Pancreas (tissue), 10 donors: ENCODE measurements around the gene SPEM1. TPM values are rescaled to one million over a fixed set of nuclear protein-coding genes. Genes with fewer than 3 reads are reported as not detected.

ENCODE experiments used
- ATAC-seq, 4 donors: fragments of 200-7000 bp; cut with Tn5 transposase; one replicate each; pipeline versions ENCODE4 v1.8.0 to v1.9.1; 2020; ENCODE audit warnings: mild to moderate bottlenecking in 4 of 4, moderate library complexity in 4 of 4
- DNase-seq, 6 donors: peaks; one replicate each; pipeline ENCODE4 v3.0.0-alpha.2; 2020
- FAIRE-seq: peaks from 2 replicates; lab custom pipeline; 2012; peaks lifted over from hg19 to GRCh38; lab: Jason Lieb, UNC
- H3K27ac ChIP-seq, 4 donors: fragments of 200-600 bp; sonication (generic); 1 replicate in 3 of 4; 2 replicates in 1 of 4; pipeline versions ENCODE4 v1.5.0 to v1.8.0; 2020
- H3K27me3 ChIP-seq, 4 donors: fragments of 200-600 bp; one replicate each; pipeline ENCODE4 v1.8.0; 2021
- H3K36me3 ChIP-seq, 3 donors: fragments of 200-600 bp; sonication (generic) in 1 of 3; one replicate each; pipeline versions ENCODE4 v1.5.0 to v1.8.0; 2020 to 2021
- H3K4me1 ChIP-seq, 3 donors: fragments of 200-600 bp; one replicate each; pipeline ENCODE4 v1.8.0; 2021
- H3K4me3 ChIP-seq, 4 donors: fragments of 200-600 bp; sonication (generic) in 2 of 4; one replicate each; pipeline versions ENCODE4 v1.5.0 to v1.8.0; 2020 to 2021
- H3K9me3 ChIP-seq, 4 donors: fragments of 200-600 bp; one replicate each; pipeline ENCODE4 v1.8.0; 2021
- CTCF ChIP-seq, 4 donors: fragments of 200-600 bp; sonication (generic) in 3 of 4; IDR thresholded peaks; one replicate each; pipeline versions ENCODE4 v1.5.0 to v1.8.0; 2021; ENCODE audit warnings: antibody characterized with exemption in 4 of 4
- WGBS, 2 donors: extraction: QIAGEN DNeasy Blood & Tissue Kit; methylation state at CpG; one replicate each; pipeline ENCODE4 v1.1.7; 2013; 5-methylcytosine and 5-hydroxymethylcytosine counted together
- intact Hi-C, 3 donors: fragments of 100-400 bp; cut with DNase I; formaldehyde crosslinking; loops; one replicate each; pipeline versions ENCODE4 v1.11.1 to v1.14.2; 2022
- polyA plus RNA-seq, 2 donors: library from polyadenylated mRNA; stranded (reverse); fragments of 200-250 nt; gene quantifications; one replicate each; pipeline ENCODE4 v1.2.3, GENCODE V29; 2013
- total RNA-seq, 6 donors: library from RNA; stranded (reverse); fragmentation: NEBNext Ultra II Directional in 4 of 6; extraction: Animal tissue kit (Norgen Biotek cat#: 25700) in 4 of 6; gene quantifications; one replicate each; pipeline versions ENCODE4 v1.2.1 to v1.2.4, GENCODE V29; 2021 to 2023
- donor health status: healthy with polysubstance abuse.
- donor health status: DM: no; HTN: no; CAD: no; lungs with moderate emphysema.
- donor health status: DM: no; HTN: no; CAD: no.
- donor health status: control.
- donor health status: control.
- donor health status: Bipolar disorder and iron deficiency.
- donor health status: DM: yes; HTN: yes; CAD: no.
- donor health status: DM: no; HTN: no; CAD: no.
- donor health status: DM: no; HTN: no; CAD: no.
- donor health status: DM: yes; HTN: yes; CAD: no.

Gene SPEM1
- total and polyA plus RNA-seq, 8 donors, result not detected

- FAIRE-seq (no peak), ATAC-seq (no peak), DNase-seq (no peak)
- no peak overlapping the region for H3K27ac ChIP-seq
- no peaks in the 10 kb centered on the region for H3K9me3 ChIP-seq
- intact Hi-C loops, result no loop called here
- 64 to 78% methylated on average over 6 of the region's 6 CpGs for WGBS, 2 donors
- TF ChIP-seq CTCF (IDR thresholded peaks at IDR 0.05), result no peak
- H3K4me3 ChIP-seq, result no peak overlapping the region
- no peaks in the 10 kb centered on the region for H3K27me3 ChIP-seq
- H3K36me3 ChIP-seq, result no peaks in the 10 kb centered on the region
- no peaks in the 10 kb centered on the region for H3K4me1 ChIP-seq
These were observed 3.8 kb upstream of the SPEM1 start for GRCh38 chr17:7416323-7416722.

- intact Hi-C loops, result no loop called here
- FAIRE-seq (no peak), ATAC-seq (no peak), DNase-seq (peak in 1 of 6 donors; percentile 44)
- 93 to 96% methylated on average over 45 to 54 of the region's 54 CpGs for WGBS, 2 donors
- no peaks in the 10 kb centered on the region for H3K4me1 ChIP-seq
- no peaks in the 10 kb centered on the region for H3K27me3 ChIP-seq
- H3K4me3 ChIP-seq, result no peak overlapping the region
- H3K9me3 ChIP-seq, result no peaks in the 10 kb centered on the region
- no peak for TF ChIP-seq CTCF (IDR thresholded peaks at IDR 0.05)
- no peak overlapping the region for H3K27ac ChIP-seq
- no peaks in the 10 kb centered on the region for H3K36me3 ChIP-seq
These were observed 3.0 kb upstream of the SPEM1 start for GRCh38 chr17:7417056-7417655.

GRCh38 chr17:7418472-7419152 lies 1.5 kb upstream of the SPEM1 start:
- Histone ChIP-seq H3K27me3 (no peaks in the 10 kb centered on the region), H3K4me1 (no peaks in the 10 kb centered on the region), H3K36me3 (no peaks in the 10 kb centered on the region), H3K9me3 (no peaks in the 10 kb centered on the region), H3K27ac (no peak overlapping the region), H3K4me3 (no peak overlapping the region)
- TF ChIP-seq CTCF (IDR thresholded peaks at IDR 0.05), result no peak
- FAIRE-seq, result no peak
- no peak for ATAC-seq
- intact Hi-C loops, result no loop called here
- peak in 1 of 6 donors; percentile 45 for DNase-seq
- whole genome bisulfite sequencing, 2 donors, result 57 to 62% methylated on average over 18 of the region's 18 CpGs

GRCh38 chr17:7421186-7421585 lies 1.1 kb downstream of the SPEM1 start:
- no peak overlapping the region for H3K4me3 ChIP-seq
- 92 to 93% methylated on average over 16 of the region's 16 CpGs for WGBS, 2 donors
- ATAC-seq (no peak), DNase-seq (peak in 1 of 6 donors; percentile 41), FAIRE-seq (no peak)
- H3K9me3 ChIP-seq, result no peaks in the 10 kb centered on the region
- TF ChIP-seq CTCF (IDR thresholded peaks at IDR 0.05), result no peak
- no peaks in the 10 kb centered on the region for H3K27me3 ChIP-seq
- H3K36me3 ChIP-seq, result no peaks in the 10 kb centered on the region
- H3K4me1 ChIP-seq, result no peaks in the 10 kb centered on the region
- intact Hi-C loops, result no loop called here
- H3K27ac ChIP-seq, result no peak overlapping the region

- Histone ChIP-seq H3K27ac (no peak overlapping the region), H3K36me3 (no peaks in the 10 kb centered on the region), H3K4me3 (no peak overlapping the region), H3K4me1 (no peaks in the 10 kb centered on the region), H3K9me3 (no peaks in the 10 kb centered on the region), H3K27me3 (no peaks in the 10 kb centered on the region)
- no peak for DNase-seq
- no peak for TF ChIP-seq CTCF (IDR thresholded peaks at IDR 0.05)
- WGBS, 2 donors, result 57 to 61% methylated on average over 4 of the region's 4 CpGs
- FAIRE-seq, result no peak
- intact Hi-C loops, result no loop called here
- ATAC-seq, result no peak
These were observed 3.6 kb downstream of the SPEM1 start for GRCh38 chr17:7423679-7424078.
